Cerebellar cortex (tissue), 1 donor: ENCODE measurements around the gene SLC16A6.
"Not testable (repeated sequence)": the region's sequence is repeated elsewhere in the genome, so short reads cannot be mapped to it uniquely, and the experiment has no call there.

Experiments used
- DNase-seq: peaks from one replicate; pipeline ENCODE4 v3.0.0-alpha.2; 2015; ENCODE audit warnings: low spot score

Gene SLC16A6

DNA sequence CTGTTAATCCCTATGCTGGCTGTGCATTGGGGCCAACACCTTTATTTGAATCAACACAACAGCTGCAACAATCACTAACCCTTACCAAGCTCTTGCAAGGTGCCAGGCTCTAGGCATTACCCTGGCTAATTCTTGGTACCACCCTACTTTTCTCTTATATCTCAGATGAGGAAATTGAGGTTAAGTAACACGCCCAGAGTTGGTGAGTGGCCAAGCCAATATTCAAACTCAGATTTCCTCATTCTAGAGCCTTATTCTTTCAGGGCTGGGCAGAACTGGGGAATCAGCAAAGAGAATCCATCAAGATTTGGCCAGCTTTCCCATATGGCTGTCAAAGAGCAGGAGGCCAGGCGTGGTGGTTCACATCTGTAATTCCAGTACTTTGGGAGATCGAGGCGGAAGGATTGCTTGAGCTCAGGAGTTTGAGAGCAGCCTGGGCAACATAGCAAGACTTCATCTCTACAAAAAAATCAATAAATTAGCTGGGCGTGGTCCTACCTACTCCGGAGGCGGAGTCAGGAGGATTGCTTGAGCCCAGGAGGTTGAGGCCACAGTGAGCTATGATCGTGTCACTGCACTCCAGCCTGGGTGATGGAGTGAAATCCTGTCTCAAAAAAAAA lies 24.1 kb upstream of the SLC16A6 start:
- DNase-seq: no peak

DNA sequence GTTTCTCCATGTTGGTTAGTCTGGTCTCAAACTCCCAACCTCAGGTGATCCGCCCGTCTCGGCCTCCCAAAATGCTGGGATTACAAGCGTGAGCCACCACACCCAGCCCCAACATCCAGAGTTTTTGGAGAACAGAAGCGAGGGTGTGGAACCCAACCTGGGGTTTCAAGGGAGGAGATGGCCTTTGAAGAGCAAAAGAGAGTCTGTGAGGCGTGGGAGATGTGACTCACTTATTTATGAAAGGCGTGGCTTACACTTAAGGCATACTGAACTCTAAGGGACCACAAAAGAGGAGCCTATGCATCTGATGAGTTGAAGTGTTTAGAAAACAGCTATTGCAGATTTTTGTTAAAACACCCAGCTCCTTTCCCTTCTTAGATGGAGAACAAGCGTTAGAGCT lies 19.2 kb upstream of the SLC16A6 start:
- DNase-seq: no peak

DNA sequence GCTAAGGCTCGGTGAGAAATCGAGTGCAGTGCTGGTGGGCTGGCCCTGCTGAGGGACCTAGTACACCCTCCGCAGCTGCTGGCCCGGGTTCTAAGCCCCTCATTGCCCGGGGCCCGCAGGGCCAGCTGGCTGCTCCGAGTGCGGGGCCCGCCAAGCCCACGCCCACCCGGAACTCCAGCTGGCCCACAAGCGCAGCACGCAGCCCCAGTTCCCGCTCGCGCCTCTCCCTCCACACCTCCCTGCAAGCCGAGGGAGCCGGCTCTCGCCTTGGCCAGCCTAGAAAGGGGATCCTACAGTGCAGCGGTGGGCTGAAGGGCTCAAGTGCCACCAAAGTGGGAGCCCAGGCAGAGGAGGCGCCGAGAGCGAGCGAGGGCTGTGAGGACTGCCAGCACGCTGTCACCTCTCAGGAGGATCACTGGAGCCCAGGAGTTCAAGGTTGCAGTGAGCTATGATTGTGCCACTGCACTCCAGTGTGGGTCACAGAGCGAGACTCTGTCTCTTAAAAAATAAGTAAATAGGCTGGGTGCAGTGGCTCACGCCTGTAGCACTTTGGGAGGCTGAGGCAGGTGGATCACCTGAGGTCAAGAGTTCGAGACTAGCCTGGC lies 18.2 kb upstream of the SLC16A6 start:
- not testable (repeated sequence) for DNase-seq

DNA sequence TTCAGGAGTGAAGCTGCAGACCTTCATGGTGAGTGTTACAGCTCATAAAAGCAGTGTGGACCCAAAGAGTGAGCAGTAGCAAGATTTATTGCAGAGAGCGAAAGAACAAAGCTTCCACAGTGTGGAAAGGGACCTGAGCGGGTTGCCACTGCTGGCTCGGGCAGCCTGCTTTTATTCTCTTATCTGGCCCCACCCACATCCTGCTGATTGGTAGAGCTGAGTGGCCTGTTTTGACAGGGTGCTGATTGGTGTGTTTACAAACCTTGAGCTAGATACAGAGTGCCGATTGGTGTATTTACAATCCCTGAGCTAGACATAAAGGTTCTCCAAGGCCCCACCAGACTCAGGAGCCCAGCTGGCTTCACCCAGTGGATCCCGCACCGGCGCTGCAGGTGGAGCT lies 17.6 kb upstream of the SLC16A6 start:
- not testable (repeated sequence) for DNase-seq

DNA sequence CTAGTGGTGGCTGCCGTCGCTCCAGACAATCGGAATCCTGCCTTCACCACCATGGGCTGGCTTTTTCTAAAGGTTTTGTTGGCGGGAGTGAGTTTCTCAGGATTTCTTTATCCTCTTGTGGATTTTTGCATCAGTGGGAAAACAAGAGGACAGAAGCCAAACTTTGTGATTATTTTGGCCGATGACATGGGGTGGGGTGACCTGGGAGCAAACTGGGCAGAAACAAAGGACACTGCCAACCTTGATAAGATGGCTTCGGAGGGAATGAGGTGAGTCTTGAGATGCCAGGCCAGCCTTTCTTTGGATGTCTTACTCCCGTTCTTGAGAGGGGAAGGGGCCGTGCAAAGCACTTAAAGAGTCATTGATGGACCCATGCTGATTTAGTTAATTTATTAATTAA lies 16.5 kb upstream of the SLC16A6 start:
- no peak for DNase-seq

DNA sequence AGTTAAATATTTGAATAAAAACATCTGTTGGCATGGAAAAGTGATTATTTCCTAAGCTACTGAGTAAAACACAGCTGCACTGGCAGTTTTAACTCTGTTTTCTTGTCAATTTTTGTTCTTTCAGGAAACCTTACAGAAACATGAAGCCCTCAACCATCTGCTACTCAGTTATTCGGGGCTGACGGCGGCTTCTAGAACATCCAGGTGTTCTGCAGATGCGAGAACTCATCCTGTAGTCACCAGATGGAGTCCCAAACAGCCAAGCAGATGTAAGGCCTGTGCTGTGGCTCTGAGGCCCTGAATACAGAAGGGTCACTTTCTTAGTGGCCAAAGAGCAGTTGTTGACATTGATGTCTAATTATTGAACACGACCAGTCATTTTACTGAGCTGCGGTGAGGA lies 15.9 kb upstream of the SLC16A6 start:
- no peak for DNase-seq

DNA sequence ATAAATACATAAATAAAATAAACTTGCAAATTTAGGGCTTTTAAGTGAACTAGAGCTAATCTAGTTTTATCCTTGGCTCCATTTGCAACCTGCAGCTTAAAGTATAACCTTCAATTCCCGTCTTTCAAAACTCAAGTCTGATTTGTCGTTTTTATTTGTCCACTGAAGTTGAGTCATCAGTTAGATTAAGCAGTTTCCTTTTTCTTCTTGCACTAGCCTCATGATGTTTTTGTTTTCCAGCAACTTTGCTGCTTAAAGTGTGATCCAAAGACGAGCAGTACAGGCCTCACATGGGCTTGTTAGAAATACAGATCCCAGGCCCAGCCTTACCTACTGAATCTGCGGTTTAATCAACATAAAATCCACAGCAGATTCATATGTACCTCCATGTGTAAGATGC lies 14.2 kb upstream of the SLC16A6 start:
- no peak for DNase-seq

DNA sequence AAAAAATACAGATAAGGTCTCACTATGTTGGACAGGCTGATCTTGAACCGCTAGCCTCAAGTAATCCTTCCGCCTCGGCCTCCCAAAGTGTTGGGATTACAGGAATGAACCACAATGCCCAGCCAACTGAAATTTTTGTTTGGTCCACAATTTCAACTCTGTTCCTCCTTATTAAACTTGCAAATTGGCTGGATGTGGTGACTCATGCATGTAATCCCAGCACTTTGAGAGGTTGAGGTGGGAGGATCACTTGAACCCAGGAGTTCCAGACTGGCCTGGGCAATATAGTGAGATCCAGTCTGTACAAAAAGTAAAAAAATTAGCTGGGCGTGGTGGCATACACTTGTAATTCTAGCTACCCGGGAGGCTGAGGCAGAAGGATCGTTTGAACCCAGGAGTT lies 13.8 kb upstream of the SLC16A6 start:
- no peak for DNase-seq

DNA sequence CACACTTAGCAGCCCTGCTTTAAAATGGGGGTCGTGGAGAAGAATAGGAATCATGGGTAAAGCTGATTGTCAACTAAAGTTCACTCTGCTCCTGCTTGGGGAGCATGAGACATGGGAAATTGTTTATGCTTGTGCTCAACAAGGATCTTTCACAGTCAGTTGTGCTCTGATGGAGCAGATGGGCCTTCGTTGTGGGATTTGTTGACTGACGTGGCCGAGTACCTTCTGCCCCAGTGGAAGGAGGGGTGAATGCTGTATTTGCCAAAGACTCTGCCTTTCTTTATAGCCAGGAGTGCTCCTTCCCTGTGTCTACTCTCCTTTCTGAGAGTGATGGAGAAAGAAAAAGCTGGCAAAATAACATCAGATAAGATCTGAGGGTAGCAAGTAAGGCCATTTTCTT lies 11.7 kb upstream of the SLC16A6 start:
- peak; percentile 57 for DNase-seq

DNA sequence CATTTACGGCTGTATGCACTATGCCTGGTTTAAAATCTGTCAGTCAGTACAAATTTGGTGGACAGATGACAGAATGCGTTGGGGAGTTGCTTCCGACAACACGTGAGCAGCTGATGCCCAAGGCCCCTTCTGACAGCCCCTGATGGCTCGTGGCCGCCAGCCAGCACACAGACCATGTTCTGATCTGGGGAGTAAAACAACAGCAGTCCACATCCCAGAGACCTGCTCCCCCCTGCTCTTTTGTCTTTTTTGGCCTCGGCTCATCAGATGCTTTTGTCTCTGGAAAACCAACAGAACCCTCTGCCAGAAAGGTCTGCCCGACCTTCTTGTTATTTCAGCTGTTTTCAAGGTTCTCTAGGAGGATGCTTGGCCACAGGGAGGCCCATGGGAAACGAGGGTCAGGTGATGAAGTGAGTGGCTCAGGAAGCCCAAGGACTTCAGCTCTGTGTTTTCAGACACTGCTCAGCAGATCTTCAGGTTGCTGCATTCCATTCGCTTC lies 11.2 kb upstream of the SLC16A6 start:
- DNase-seq: peak; percentile 42

DNA sequence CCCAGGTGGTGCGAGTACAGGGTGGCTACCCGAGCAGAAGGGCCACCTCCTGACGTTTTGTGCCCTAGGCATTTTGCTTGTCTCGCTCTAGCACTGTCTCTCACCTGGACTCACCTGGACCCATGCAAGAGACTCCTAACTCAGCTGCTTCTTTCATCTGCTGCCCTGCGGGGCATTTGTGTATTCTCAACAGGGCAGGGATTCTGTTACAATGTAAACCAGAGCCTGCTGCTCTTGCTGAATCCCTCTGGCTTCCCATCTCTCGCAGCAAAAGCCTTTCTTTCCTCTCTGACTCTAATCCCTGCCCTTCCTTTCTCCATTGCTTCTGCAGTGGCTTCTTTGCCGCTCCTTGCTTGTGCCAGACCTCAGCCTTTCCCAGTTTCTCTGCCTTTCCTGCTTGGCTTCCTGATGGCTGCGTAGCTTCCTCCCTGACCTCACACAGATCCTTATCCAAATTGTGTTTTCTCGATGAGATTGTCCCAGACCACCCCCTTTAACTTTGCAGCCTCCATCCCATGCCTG lies 10.6 kb upstream of the SLC16A6 start:
- DNase-seq: no peak

DNA sequence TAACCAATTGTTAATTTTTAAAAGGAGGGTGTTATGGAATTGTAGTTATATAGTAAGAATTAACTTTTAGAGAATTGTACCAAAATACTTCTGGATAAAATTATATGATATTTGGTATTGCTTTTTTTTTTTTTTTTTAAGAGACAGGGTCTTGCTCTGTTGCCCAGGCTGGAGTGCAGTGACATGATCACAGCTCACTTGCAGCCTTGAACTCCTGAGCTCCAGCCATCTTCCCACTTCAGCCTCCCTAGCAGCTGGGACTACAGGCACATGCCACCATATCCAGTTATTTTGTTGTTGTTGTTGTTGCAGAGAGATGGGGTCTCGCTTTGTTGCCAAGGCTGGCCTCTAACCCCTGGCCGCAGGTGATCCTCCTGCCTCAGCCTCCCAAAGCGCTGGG lies 8.9 kb upstream of the SLC16A6 start:
- no peak for DNase-seq

DNA sequence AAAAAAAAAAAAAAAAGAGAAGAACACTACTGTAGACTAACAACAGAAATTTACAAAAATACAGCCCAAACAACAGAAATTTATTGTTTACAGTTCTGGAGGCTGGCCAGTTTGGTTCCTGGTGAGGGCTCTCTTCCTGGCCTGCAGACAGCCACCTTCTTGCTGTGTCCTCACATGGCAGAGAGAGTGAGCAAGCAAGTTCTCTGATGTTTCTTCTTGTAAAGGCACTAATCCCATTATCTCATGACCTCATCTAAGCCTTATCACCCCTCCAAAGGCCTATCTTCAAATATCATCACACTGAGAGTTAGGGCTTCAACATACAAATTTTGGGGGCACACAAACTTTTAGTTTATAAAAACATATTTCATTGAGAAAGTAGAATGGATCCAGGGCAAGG lies 7.7 kb upstream of the SLC16A6 start:
- DNase-seq: no peak

DNA sequence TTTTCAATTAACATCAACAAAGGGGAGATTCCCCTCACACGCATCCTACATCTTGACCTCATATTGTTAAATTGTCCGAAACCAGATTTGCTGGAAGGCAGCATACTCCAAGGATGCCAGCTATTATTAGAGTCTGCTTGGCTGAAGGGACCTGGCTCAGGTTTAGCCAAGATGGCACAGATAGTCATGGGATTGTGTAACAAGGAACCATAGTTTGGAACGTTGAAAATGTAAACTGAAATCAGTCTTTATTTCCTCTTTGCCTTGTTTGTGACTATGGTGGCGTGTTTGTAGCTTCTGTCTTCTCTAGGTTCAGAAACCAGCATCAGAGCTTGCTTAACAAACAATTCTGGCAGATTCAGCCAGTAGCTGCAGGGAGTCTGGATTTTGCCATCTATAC lies 6.3 kb upstream of the SLC16A6 start:
- DNase-seq: peak; percentile 81

DNA sequence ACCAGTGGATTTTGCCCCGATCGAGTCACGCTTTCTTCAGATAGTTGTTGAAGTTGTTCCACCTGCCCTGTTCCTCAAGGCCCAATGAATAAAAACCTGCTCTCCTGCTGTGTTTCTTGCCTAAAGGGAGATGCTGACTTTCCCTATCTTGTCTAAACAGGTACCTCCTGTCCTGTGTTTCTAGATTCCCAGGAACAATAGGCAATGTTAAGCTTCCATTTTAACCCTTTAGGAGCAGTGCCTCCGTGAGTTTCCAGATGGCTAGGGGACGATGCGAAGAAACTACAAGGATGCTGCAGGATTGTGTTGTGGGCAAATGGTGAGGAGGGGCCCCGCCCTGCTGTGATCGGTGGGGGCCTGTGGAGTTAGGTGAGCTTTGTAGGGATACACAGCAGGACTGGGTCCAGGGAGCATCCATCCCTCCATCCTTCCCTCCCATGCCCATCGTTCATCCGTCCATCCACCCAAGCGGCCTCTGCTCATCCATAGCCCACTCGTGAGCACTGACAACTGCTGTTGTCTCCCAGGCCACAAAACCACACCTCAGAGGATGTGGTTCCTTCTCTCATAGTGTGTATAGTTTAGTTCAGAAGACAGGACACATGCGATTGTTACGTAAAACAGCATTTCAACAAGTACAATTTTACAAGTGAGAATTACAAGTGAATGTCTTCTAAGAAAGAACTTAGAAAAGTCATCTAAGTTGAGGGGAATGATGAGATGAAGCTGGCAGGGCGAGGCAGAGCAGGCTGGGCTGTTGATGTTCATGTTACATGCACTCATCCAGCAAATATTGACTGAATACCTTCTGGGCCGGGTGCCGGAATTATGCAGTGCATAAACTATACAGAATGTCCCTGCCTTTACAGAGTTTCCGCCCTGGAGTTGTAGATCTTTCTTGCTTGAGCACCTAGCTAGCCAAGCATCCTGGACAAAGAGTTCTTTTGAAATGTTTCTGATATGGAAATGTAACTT lies 5.6 kb upstream of the SLC16A6 start:
- DNase-seq: no peak

DNA sequence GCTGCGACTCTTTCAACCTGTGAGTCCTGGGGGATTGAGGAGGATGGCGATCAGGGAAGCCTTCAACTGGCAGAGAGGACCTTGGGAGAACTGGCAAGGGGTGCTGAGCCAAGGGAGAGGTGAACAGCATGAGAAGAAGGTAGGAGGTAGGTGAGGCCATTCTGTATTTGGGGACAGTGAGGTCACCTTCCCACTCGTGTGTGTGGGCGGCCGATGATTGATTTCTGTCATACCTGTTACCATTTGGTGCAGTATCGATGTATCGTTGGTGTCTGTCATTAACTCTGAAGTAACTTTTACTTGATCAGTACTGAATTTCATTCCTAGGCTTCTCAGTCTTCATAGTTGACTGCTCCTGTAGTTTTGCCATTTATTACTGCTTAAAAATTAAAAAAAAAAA lies 4.2 kb upstream of the SLC16A6 start:
- no peak for DNase-seq

DNA sequence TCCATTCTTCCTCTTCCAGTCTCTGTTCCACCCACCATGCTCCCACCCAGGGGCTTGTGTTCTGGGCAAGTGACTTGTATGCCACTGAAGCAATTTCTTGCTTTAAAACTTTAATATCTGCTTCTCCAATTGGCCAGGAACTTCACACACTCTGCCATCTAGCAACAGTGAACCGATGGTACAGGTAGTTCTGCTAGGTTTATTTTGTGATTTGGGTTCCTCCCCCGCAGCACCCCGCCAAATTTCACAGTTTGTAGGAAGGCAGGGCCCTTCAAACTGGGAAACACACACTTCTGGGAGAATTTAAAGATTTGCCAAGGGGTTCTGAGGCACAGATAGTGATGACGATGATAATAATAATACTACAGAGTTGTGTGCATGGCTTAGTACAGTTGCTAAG lies 3.7 kb upstream of the SLC16A6 start:
- DNase-seq: no peak

DNA sequence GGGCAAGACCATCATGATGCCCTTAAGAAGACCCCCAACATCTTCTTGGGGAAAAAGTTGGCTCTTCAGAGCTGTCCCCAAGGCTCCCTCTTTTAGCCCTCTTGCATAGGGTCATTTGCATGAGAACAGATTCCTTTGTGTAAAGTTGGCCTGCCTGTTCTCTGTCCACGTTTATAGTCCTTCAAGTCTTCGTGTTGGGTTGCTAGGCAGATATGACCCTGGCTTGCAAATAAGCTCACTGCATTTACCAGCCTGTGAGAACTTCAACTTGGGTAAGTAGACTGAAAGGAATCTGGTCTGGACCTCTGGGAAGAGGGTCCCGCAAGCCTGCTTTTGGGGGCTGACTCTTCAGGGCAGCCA lies 3.2 kb upstream of the SLC16A6 start:
- no peak for DNase-seq

DNA sequence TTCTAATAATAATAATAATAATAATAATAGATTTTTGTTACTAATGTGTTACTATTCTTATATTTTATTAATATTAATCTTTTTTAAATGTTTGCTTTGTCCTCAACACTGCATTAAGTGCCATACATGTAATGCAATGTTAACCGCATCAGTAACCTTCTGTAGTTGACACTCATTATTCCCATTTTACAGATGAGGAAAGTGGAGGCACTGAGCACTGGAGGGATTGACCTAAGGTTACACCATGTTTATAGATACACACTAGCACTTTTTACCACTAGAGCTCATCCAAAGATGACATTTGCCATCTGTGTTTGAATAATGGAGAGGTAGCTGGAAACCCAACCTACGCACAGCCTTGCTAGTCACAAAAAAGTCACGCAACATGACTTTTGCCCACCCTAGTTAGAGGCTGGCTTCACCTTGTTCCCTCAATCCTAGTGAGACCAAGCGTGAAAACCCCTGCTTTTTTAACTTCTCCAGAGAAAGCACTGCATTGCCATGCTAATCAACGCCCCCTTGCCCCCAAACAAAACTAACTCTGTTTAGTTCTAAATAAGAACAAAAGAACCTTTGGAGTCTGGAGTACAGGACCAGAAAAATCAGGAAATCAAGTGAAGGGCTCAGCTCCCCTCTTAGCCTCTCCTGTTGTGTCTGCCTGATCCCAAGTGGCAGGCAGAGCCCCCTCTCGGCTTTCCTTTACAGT lies 2.7 kb upstream of the SLC16A6 start:
- no peak for DNase-seq

DNA sequence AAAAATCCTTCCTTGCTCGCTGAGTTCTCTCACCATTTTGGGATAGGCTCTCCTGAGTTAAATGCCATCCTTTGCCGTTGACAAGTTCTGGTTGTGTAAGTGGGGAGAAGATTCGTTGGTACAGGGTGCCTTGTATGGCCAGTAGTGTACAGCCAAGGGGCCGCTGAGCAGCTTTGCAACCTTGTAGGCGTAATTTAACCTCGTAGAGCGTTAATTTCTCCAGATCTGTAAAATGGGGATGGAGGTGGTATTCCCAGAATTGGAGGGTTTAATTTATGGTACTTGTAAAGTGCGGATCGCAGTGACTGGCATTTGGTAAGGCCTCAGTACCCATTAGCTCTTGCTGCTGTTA lies 1.7 kb upstream of the SLC16A6 start:
- peak; percentile 59 for DNase-seq

DNA sequence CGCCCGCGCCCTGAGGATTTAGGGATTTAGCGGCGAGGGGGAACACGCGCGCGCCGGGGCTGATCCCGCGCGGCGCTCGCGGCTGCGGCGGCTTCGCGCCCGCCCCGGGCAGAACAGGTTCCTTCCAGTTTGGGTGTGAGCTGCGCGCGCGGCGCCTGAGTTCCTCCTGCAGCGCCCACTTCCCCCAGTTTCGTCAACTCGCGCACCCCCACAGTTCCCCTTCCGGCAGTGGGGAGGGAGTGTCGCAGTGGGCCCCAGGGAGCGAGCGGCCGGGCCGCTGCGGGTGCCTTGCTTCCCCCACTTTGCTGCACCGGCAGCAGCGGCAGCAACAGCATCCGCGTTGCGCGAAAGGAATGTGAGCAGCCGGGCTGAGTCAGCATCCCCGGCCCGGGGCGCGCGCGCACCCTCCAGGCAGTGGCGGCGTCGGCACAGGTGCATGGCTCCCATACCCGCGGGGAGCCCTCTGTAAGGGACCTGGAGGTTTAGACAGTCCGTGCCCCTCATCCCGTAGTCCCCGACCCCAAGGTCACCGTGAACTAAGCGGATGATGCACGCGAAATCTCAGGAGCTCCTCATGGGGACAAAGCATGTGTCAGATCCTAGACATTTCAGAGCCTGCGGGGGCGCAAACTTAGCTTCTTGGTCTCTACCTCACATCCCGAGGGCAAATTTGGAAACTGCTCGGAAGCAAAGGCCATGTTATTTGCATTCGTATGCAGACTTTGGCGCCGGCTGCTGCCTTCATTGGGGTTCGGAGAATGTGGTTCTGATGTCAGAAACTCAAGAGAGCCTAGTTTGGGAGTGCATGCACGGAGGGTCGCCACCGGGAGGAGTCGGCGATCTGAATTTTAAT lies 1.1 kb upstream of the SLC16A6 start:
- peak; percentile 62 for DNase-seq
